ENCODE results near the gene DPP6.

Gene DPP6

DNA sequence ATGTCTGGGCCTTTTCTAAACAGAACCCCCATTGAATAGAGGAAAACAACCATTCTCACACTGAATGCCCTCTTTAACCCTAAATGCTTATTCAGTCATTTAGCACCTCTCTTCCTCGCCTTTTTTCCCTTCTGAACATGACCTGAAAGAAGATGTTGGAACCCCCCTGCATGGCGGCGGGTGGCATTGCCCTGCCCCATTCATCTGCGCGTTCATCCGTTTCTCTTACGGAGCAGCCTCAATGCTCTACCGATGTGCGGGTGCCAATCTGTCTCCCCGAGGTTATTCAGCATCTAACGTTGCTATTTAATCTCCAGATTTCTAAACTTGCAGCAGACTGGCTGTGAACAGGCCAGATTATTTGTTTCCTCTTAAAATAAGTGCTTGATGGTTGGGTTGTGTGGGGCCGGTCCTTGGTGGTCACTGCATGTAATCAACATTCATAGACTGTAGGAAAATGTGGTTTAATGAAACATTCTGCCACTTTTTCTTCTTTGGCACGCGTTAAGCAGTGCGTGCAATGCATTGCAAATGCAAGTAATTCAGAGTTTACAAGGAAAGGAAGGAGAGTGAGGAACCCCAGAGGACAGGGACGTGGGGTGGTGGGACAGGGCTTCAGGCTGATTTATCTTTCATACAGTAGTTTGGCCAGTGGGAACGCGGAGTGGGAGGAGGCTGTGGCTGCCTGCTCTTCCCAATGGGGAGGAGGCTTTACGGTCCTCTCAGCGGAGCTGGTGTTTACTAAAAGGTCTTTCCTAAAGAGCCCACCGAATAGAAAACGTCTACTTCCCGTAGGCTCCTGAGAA, 286.7 kb downstream of the DPP6 start:
- no peak for DNase-seq (ENCODE audit: low spot score)

DNA sequence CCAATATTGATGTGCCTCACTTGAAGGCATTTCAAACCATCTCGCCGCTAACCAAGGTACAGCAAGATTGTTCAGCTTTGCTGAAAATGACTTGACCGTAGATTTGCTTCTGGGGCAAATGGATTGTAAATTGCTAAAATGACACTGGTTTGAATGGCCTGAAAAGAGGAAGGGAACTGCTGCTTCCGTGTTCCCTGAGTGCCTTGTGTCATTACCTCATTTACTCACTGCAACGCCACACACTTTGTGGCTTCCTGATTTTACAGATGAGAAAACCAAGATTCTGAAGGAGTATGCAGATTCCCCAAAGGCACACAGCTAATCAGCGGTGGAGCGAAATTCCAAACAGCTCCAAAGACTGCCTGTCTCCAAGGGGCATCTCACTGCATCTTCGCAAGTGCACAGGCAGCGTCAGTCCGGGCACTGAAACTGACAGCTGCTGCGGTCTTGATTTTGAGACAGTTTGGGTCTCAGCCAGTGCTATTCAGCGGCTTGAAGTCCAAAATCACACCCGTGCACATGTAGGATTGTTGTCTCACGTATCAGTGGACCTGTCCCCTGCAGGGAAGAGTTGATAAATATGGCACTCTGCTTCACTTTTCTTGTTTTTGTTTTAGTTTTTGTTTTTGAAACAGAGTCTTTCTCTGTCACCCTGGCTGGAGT, 290.9 kb downstream of the DPP6 start:
- no peak for DNase-seq (ENCODE audit: low spot score)

DNA sequence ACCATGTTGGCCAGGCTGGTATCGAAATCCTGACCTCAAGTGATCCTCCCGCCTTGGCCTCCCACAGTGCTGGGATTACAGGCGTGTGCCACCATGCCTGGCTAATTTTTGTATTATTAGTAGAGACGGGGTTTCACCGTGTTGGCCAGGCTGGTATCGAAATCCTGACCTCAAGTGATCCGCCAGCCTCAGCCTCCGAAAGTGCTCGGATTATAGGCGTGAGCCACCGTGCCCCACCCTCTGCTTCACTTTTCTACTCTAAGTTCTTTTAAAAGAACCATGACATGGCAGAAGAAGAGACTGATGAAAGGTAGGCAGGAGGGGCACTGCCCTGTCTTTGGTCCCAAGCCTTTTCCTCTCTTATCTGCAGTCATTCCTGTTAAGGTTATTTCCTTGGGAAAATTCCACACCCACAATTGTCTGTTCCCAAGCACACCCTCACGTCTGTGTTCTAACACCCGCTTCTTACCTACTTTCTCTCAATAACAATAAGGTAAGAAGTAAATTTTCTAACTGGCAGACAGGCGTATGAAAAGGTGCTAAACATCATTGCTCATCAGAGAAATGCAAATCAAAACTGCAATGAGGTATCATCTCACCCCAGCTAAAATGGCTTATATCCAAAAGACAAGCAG, 291.7 kb downstream of the DPP6 start:
- no peak for DNase-seq (ENCODE audit: low spot score)

DNA sequence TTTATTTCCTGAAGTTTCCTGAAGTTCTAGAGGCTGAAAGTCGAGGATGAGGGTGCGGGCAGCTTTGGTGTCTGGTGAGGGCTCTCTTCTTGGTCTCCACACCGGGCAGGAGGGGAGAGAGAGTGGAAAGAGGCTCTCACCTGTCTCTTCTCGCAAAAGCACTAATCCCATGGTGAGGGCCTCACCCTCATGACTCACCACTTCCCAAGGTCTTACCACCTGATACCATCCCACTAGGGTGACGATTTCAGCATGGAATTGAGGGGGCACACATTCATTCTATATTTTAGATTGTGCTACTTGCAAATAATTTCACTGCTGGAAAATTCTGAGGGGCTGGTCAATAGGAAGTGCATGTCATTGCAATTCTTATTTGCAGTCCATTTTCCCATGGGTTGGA, 292.9 kb downstream of the DPP6 start:
- no peak for DNase-seq (ENCODE audit: low spot score)

DNA sequence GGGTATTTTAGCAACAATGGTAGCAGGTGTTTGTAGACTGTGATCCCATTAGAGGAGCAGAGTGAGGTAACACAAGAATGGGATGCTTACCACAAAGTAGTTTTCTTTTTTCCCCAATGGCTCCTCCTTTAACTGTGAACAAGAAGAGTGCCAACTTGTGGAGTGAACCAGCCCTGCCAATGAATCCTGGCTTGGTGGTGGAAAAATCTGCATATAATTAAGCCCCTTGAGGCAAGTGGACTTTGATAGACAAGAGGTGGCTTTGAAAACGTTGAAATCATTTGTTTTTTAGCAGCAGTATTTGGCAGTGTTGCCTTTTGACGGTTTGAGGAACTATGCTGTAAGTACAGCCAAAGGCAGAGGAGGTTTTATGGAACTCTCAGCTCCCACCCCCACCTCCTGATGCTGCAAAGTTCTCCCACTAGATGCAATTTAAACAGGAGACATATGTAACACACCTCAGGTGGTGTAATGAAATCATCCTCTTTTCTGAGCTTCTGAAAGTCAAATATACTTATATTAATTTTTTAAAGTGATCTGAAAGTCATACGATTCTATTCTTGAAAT, 295.6 kb downstream of the DPP6 start:
- no peak for DNase-seq (ENCODE audit: low spot score)

DNA sequence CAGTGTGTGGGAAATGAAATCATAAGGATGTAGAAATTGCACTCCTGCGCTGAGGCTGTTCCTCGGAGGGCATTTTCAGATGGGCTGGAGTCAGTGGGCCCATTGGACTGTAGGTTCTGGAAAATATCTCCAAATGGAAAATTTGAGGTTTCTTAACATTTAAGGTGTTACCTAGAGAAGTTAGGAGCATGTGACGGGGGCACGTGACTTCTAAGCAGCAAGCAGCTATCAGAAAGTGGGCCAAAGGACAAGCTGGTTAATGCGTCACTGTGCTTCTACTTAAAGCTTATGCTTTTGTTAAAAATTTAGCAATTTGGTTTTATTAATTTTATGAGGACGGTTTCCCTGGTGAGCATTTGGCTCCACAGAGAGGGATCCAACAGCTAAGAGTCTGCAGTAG, 298.7 kb downstream of the DPP6 start:
- DNase-seq (ENCODE audit: low spot score), result no peak

DNA sequence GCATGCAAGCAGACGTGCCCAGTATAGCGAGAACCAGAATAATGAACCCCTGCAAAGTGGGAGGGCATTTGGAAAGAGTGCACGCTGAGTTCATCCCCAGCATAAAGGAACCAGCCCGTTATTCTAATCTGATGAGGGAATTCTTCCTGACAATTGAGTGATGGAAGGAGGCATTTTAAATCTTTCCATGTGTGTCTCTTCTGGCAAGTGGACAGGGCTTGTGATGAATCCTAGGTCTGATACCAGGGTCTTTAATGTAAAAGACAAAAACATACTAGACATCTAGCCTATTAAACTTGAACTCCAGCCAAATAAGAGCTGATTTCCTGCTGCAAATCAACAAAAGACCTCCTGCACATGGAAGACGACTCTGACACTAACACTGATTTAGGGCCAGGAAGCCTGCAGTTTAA, 301.2 kb downstream of the DPP6 start:
- DNase-seq (ENCODE audit: low spot score), result no peak

DNA sequence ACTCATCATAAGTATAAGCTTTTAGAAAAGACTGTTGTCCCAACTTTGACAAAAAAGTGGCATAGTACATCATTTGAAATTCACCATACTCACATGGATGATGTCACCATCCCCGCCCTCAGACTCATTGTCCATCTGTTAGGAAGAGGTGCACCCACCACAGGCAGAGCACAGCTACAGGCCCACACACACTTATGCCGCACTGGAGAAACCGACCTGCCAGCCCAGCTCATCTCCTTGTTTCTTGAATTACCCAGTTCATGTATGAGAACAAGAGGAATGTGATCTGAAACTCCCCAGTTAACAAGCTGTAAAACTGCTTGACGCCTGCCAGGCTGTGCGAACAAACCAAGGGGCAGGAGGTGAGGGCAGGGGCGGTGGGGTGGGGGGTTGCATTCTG, 312.0 kb downstream of the DPP6 start:
- DNase-seq (ENCODE audit: low spot score), result no peak

DNA sequence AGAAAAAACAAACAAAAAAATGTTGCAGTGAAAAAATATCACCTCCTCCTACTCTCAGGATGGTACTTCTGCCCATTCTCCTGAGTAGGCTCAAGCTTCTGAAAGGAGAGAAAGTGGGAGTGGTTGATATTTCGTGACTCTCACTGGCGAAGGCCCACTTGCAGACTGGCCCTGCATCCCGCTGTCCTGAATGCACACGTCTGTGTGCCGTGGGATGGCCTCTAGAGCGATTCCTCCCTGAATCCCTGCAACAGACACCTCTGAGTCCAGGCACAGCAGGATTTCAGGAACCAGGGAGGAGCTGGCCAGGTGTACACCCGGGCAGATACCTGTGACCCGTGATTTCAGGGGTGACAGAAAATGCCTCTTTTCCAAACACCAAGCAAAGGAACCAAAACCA, 319.2 kb downstream of the DPP6 start:
- no peak for DNase-seq (ENCODE audit: low spot score)

DNA sequence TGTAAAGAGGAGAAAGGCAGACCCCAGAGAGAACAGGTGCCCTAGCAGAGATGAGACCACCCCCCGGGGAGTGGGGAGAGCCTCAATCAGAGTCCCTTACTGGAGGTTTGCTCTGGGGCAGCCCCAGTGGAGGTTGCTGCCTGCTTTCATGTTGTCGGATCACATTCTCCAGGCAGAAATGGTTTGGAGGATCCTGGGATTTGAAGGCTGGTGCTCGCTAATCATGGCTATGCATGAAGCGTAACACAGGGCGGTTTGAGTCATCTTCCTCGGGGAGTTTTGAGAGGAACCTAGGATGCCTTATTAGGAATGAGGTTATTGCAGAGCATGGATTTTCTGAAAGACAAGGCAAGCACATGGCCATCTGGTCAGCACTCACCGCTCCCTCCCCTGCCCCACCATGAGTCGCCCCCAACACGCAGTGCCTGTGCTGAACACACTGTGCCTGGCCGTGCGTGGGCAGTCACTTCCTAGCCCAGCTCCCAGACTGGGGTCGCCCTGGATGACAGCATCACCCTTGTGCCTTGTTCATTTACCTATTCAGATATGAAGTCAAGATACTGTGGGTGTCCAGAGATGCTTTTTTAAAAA, 319.9 kb downstream of the DPP6 start:
- no peak for DNase-seq (ENCODE audit: low spot score)

DNA sequence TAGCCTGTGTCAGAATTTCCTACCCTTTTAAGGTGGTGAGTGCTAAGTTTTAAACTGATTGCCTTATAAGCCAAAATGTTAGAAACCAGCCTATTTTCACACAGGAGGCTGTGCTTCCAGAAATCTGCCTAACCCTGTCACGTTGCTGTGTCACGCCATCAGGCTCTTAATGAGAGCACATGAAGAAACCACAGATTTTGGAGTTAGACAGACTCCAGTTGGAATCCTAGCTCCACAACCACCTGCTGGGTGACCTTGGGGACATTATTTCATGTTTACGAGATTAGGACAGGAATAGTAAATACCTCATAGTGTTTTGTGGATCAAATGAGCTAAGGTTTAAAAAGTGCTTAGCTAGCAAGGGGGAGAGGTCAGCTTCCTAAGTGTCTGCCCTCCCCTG, 321.8 kb downstream of the DPP6 start:
- no peak for DNase-seq (ENCODE audit: low spot score)

DNA sequence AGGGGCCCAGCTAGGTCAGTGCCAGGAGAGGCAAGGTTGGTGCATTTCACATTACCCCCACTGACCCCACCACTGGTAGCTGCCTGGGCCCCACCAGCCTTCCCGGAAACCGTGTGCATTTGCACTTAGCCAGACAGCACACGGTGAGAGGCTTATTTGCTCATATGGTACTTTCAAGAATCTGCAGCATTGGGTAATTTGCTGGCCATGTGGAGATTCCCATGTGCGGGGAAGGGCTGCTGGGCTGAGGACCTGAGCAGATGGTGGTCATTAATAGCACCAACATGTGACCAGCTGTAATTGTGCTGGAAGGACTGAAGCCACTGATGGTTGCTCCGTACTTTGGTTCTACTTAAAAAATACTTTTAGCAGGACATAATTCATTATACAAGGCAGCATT, 323.8 kb downstream of the DPP6 start:
- DNase-seq (ENCODE audit: low spot score), result no peak

DNA sequence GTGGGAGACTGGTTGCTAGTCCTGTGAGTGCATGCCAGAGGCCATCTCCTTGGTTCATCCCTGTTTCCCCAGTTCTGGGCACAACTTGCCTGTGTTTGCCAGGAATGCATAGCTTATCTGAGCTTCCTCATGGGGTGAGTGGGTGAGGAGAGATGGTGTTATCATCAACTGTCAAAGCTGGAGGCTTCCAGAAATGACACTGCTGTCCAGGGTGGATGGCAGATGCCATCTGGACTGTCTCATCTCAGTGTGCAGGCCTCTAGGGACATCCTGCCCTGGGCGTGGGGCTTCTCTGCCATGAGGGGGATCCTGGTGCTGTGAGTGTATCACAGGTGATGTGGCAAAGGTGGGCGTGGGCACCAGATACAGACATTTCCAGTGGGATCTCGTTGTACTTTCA, 328.6 kb downstream of the DPP6 start:
- no peak for DNase-seq (ENCODE audit: low spot score)

DNA sequence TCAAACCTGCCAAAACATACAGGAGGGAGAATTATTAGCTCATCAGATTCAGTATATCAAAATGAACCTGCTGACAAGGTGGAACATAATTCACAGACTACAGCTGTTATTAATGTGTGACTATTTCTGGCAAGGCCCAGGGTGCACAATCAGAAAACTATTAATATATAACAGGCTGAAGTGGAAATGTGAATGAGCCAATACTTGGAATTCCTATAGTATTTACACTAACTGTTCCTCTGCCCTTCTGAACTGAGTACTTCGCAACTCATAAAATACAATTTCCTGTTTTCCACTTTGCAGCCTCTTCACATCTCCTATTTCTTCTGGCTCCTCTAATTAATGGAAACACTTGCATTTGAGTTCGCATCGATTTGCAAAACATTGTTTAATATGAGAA, 330.8 kb downstream of the DPP6 start:
- no peak for DNase-seq (ENCODE audit: low spot score)

DNA sequence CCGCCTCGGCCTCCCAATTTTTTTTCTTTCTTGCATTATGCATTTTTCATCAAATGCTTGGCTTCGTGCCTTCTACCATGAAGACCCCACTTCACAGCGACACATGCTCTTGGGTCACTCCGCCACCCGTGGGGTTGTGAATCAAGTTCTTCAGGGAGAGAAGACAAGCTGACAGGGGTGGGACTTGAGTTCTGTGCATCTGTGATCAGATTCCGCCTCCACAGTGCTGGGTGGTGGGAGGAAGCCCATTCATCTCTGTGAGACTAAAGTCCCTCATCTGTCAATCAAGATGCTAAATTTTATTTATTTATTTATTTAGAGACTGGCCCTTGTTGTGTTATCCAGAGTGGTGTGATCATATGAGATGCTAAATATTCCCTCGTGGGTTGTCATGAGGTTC, 333.0 kb downstream of the DPP6 start:
- DNase-seq (ENCODE audit: low spot score), result no peak

DNA sequence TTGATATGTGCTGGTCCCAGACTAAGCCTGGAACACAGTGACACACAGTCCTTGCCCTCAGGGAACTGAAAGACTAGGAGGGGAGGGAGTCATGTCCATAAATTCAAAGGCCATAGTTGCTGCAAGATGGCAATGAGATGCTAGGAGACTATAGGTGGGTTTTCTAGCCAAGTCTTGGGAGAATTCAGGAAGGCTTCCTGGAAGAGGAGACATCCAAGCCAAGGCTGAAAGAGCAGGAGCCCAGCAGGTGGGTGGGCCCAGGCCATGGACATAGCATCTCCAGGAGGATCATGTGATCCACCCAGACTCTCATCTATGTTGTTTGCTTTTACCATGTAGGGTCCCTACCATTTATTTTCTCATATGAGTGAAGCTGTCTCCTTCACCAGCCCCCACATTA, 335.1 kb downstream of the DPP6 start:
- DNase-seq (ENCODE audit: low spot score), result no peak

DNA sequence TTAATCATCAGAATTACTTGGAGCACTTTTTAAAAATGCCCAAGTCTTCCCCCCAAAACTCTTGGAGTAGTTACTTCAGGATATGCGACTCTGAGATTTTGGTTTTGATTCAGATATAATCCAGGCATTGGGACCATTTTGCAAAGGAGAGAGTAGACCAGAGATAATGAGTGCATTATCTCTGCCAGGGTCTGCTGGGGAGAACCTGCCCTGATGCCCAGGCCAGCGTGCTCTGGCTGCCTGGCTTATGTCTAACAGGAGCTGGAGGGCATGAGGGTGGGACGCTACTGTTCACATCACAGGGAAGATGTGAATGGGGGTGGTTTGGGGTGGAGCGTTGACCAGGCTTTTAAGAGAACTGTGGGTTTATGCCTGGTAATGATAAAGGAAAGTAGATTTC, 336.2 kb downstream of the DPP6 start:
- no peak for DNase-seq (ENCODE audit: low spot score)

DNA sequence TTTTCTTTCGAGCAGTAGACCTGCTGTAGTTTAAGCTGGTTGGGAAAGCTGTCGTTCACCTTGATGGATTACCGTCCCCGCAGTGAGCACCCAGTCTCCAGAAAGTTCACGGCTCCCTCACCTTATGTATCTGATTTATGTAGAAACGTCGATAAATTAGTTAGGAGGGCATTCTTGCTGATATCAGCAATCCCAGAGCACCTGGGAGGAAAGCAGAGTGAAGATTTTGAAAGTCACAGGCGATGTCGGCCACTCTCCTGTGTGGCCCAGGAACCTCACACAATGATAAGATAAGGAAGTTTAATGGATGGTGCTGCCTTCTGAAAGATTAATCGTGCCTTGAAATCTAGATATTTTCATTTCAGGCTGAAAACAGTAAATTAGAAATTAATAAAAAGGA, 336.8 kb downstream of the DPP6 start:
- DNase-seq (ENCODE audit: low spot score), result no peak

DNA sequence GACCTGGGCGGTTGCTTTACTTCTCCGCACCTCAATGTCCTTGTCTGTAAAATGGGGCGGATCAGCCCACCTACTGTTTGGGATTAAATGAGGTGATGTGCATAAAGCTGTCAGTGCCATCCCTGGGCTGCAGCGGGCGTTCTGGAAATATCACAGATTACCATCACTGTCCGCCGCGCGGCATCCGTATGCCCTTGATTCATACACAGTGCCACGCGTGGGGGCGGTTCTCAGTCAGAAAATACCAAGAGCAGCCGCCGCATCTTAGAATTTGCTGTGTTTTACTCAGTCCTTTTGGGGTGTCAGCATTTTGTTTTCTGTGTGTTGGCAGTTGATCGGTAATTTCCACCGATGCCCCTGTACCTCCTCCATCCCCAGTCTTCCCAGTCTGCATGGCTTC, 338.8 kb downstream of the DPP6 start:
- no peak for DNase-seq (ENCODE audit: low spot score)

DNA sequence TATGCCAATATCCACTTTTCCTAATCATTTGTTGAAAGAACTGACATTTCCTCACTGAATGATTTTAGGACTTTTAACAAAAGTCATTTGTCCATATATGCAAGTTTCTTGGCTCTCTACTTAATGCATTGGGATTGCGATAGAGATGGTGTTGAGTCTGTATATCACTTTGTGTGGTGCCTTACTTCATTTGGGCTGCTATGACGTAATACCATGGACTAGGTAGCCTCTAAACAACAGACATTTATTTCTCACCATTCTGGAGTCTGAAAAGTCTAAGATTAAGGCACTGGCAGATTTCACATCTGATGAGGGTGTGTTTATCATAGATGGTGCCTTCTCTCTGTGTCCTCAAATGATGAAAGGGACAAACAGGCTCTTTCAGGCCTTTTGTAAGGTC, 342.6 kb downstream of the DPP6 start:
- DNase-seq (ENCODE audit: low spot score), result no peak

DNA sequence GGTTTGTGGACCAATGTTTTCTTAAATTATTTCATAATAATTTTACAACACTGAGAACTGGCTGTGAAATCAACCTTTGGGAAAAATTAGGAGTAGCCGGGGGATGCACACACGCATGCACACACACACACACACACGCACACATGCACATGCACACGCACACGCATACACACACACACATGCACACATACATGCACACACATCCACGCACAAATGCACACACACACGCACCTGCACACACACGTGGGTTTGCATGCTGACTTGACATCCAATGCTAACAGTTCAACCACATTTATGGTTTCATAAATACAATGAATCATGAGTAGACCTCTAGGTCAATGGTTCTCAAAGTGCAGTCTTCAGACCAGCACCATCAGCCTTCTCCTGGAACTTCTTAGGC, 354.1 kb downstream of the DPP6 start:
- DNase-seq (ENCODE audit: low spot score), result no peak

DNA sequence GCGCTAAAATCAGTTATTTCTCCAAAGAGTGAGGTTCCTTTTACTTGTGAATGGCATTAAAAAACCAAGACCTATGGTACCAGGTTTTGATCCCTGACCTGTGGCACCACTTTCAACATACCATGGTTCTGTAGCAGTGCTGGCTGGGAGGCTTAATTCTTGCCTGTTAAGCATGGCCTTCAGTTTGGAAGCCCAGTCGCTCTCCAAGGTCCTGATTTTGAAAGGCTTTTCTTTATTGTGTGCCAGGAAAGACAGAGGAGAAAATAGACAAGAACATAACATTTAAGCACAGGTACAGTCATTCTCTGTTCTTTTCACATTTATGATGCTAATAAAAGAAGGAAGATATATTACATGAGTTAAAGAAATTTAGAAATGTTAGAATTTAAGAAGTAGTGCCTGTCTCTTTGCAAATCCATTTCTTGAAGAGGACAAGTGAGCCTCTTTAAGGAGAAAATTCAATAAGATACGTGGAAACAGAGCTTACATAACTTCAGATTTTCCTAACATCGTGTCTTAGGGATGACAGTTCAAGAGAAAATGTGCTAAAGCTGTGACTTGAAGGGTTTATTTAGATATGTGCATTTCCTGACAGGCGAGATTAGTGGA, 357.6 kb downstream of the DPP6 start:
- no peak for DNase-seq (ENCODE audit: low spot score)

Measured in left forelimb (tissue), 1 donor.